HepG2 (cell line): ENCODE measurements around the gene FAM110D. TPM values are rescaled to one million over a fixed set of nuclear protein-coding genes. Genes with fewer than 3 reads are reported as not detected.

Experiments
- ATAC-seq: fragments of 200-7000 bp; cut with Tn5 transposase; 3 replicates; pipeline ENCODE4 v1.9.1; 2020; ENCODE audit warnings: mild to moderate bottlenecking, moderate library complexity
- BruUV-seq: library from RNA; stranded (reverse); fragments of 400-500 nt; replicated peaks from 2 replicates; lab custom pipeline; 2021; lab: Mats Ljungman, UMichigan
- CTCF ChIA-PET: fragments of 300-600 bp; formaldehyde crosslinking; extraction: SDS; loops from one replicate; lab custom pipeline; 2021; ENCODE audit warnings: low total read pairs, inconsistent platforms, low intra/inter-chr PET ratio; lab: Yijun Ruan, JAX
- POLR2A ChIA-PET: fragments of 350-600 bp; sonication (Branson Sonifier 250); formaldehyde crosslinking; loops from one replicate; lab custom pipeline; 2020; ENCODE audit warnings: antibody characterized with exemption, inconsistent platforms; lab: Yijun Ruan, JAX
- DNase-seq: peaks from one replicate; pipeline ENCODE4 v3.0.0-alpha.2; 2015; ENCODE audit warnings: low spot score
- FAIRE-seq: peaks from 3 replicates; lab custom pipeline; 2011; peaks lifted over from hg19 to GRCh38; lab: Jason Lieb, UNC
- H2AFZ ChIP-seq: one replicate; pipeline ENCODE4 v1.6.1; 2011; ENCODE audit warnings: low read length, inconsistent platforms
- H3K27ac ChIP-seq: fragments of 300-600 bp; 3 replicates; pipeline ENCODE4 v1.8.0; 2011; ENCODE audit warnings: mixed run types, mild to moderate bottlenecking, mixed read lengths, low read length, inconsistent platforms; ENCODE audit not compliant: insufficient read depth; ENCODE audit errors: extremely low read length
- H3K27me3 ChIP-seq, 2 experiments: fragments of 200-600 bp in 1 of 2; 2 replicates in 1 of 2; 3 replicates in 1 of 2; pipeline versions ENCODE4 v1.6.0 to v1.8.0; 2011; ENCODE audit warnings: low read length in 2 of 2, mild to moderate bottlenecking in 2 of 2, moderate library complexity in 2 of 2, inconsistent platforms in 1 of 2; ENCODE audit not compliant: insufficient read depth in 2 of 2, control insufficient read depth in 1 of 2
- H3K36me3 ChIP-seq, 2 experiments: fragments of 200-600 bp in 1 of 2; replicated peaks in 1 of 2; 2 replicates in 1 of 2; 3 replicates in 1 of 2; pipeline versions ENCODE4 v1.5.1 to v1.8.0; 2011; ENCODE audit warnings: low read length in 2 of 2, inconsistent platforms in 1 of 2; ENCODE audit not compliant: insufficient read depth in 2 of 2, control insufficient read depth in 1 of 2
- H3K4me1 ChIP-seq: 2 replicates; pipeline ENCODE4 v1.5.1; 2012; ENCODE audit warnings: low read length, inconsistent platforms; ENCODE audit not compliant: insufficient read depth
- H3K4me2 ChIP-seq: 2 replicates; pipeline ENCODE4 v1.6.0; 2011; ENCODE audit warnings: low read depth, low read length, inconsistent platforms
- H3K4me3 ChIP-seq, 3 experiments: fragments of 200-600 bp in 1 of 3; sonication (generic), shearing (Covaris generic) in 1 of 3; replicated peaks in 1 of 3; 2 replicates each; pipeline ENCODE4 v1.5.1; 2011 to 2016; ENCODE audit warnings: low read length in 3 of 3, inconsistent platforms in 2 of 3, low read depth in 2 of 3, mild to moderate bottlenecking in 2 of 3, control low read depth in 1 of 3, mixed read lengths in 1 of 3; ENCODE audit not compliant: insufficient read depth in 1 of 3
- H3K79me2 ChIP-seq: one replicate; pipeline ENCODE4 v1.6.1; 2011; ENCODE audit warnings: low read length, inconsistent platforms; ENCODE audit not compliant: insufficient read depth
- H3K9ac ChIP-seq: 2 replicates; pipeline ENCODE4 v1.6.0; 2011; ENCODE audit warnings: mild to moderate bottlenecking, low read depth, low read length, inconsistent platforms; ENCODE audit not compliant: insufficient read depth
- H3K9me3 ChIP-seq: 2 replicates; pipeline ENCODE4 v1.5.1; 2012; ENCODE audit warnings: mild to moderate bottlenecking, low read length
- H4K20me1 ChIP-seq: 2 replicates; pipeline ENCODE4 v1.6.0; 2011; ENCODE audit warnings: inconsistent platforms, mild to moderate bottlenecking, low read length, moderate library complexity; ENCODE audit not compliant: insufficient read depth
- ARNTL ChIP-seq: sonication (generic); formaldehyde crosslinking; IDR thresholded peaks from 2 replicates; pipeline ENCODE4 v1.4.0; 2020; ENCODE audit warnings: mild to moderate bottlenecking, missing genetic modification reagents
- ELF3 ChIP-seq: IDR thresholded peaks from 2 replicates; pipeline ENCODE4 v1.6.1; 2016; ENCODE audit warnings: missing genetic modification reagents, missing compliant biosample characterization
- ERF ChIP-seq: IDR thresholded peaks from 2 replicates; pipeline ENCODE4 v1.6.1; 2018; ENCODE audit warnings: missing biosample characterization, missing genetic modification reagents
- IRF2 ChIP-seq: IDR thresholded peaks from 2 replicates; pipeline ENCODE4 v1.6.1; 2018; ENCODE audit warnings: missing genetic modification reagents, missing compliant biosample characterization
- MAFF ChIP-seq: IDR thresholded peaks from 2 replicates; pipeline ENCODE4 v1.6.1; 2011; ENCODE audit warnings: low read depth, low read length, improper control_type of control experiment
- MLXIP ChIP-seq: sonication (generic); formaldehyde crosslinking; IDR thresholded peaks from 2 replicates; pipeline ENCODE4 v1.9.0; 2021; ENCODE audit warnings: missing genetic modification reagents, borderline replicate concordance
- PBX3 ChIP-seq: sonication (generic); formaldehyde crosslinking; IDR thresholded peaks from 2 replicates; pipeline ENCODE4 v1.8.1; 2023; ENCODE audit warnings: missing genetic modification reagents, inconsistent platforms, borderline replicate concordance
- PLRG1 ChIP-seq: fragments of 450-650 bp; conservative IDR thresholded peaks from 2 replicates; pipeline ENCODE4 v1.6.1; 2016
- RXRB ChIP-seq: IDR thresholded peaks from 2 replicates; pipeline ENCODE4 v1.6.1; 2016; ENCODE audit warnings: borderline replicate concordance, missing genetic modification reagents, missing compliant biosample characterization
- SALL1 ChIP-seq: sonication (generic); formaldehyde crosslinking; IDR thresholded peaks from 2 replicates; pipeline ENCODE4 v1.8.0; 2022; ENCODE audit warnings: mild to moderate bottlenecking, missing genetic modification reagents
- SP140L ChIP-seq: sonication (generic); formaldehyde crosslinking; IDR thresholded peaks from 2 replicates; pipeline ENCODE4 v1.4.0; 2020; ENCODE audit warnings: missing genetic modification reagents, borderline replicate concordance
- XRCC5 ChIP-seq: fragments of 200-400 bp; formaldehyde crosslinking; optimal IDR thresholded peaks from 2 replicates; pipeline ENCODE3; 2017; ENCODE audit warnings: mild to moderate bottlenecking, low read length
- ZNF24 ChIP-seq: fragments of 450-650 bp; IDR thresholded peaks from 2 replicates; pipeline ENCODE4 v1.6.1; 2017; ENCODE audit warnings: antibody characterized with exemption, mild to moderate bottlenecking
- WGBS: methylation state at CpG from one replicate; pipeline ENCODE4 v1.1.6; 2017; ENCODE audit warnings: low lambda C conversion rate; 5-methylcytosine and 5-hydroxymethylcytosine counted together
- in situ Hi-C: cut with HindIII; loops from 2 replicates; pipeline ENCODE4 v1.10.0; 2017; ENCODE audit warnings: low pct_unique_long_range_greater_than_20kb; ENCODE audit not compliant: extremely low pct_ligation_motif_present
- intact Hi-C: fragments of 100-400 bp; cut with micrococcal nuclease; formaldehyde crosslinking; loops from one replicate; pipeline ENCODE4 v1.10.0; 2022; ENCODE audit not compliant: unreplicated experiment
- polyA plus RNA-seq, 8 experiments: library from polyadenylated mRNA; depleted of rRNA in 3 of 8; stranded (reverse) in 7 of 8; unstranded in 1 of 8; fragments of >200 nt; fragmentation: Illumina TruSeq in 4 of 8; extraction: Trizol in 4 of 8; gene quantifications; 2 replicates each; pipeline versions ENCODE4 v1.2.1 to v1.2.3, GENCODE V29; 2011 to 2016; ENCODE audit warnings: low read depth in 4 of 8, missing spikeins in 1 of 8, mixed read lengths in 1 of 8; ENCODE audit not compliant: insufficient read depth in 1 of 8
- total RNA-seq, 5 experiments: library from RNA; depleted of rRNA; stranded (reverse); fragments of >200 nt; fragmentation: Illumina TruSeq; extraction: Trizol; gene quantifications; 2 replicates each; pipeline ENCODE4 v1.2.3, GENCODE V29; 2016; ENCODE audit warnings: low read depth in 1 of 5
- TF ChIP-seq, protein P1 (sequence below): sonication (generic); formaldehyde crosslinking; conservative IDR thresholded peaks from 2 replicates; pipeline ENCODE4 v1.8.1; 2023; ENCODE audit warnings: missing genetic modification reagents
- TF ChIP-seq, protein P2 (sequence below), 2 experiments: sonication (generic) in 1 of 2; formaldehyde crosslinking in 1 of 2; IDR thresholded peaks; 2 replicates each; pipeline versions ENCODE4 v1.4.0 to v1.6.1; 2018 to 2020; ENCODE audit warnings: missing genetic modification reagents in 2 of 2, borderline replicate concordance in 1 of 2, low read depth in 1 of 2, mild to moderate bottlenecking in 1 of 2, missing biosample characterization in 1 of 2

FAM110D gene
- total and polyA plus RNA-seq, 2 of the 13 experiments (the other 11 are each of a cell fraction or from before 2014, with no cell fraction given): not detected

DNA sequence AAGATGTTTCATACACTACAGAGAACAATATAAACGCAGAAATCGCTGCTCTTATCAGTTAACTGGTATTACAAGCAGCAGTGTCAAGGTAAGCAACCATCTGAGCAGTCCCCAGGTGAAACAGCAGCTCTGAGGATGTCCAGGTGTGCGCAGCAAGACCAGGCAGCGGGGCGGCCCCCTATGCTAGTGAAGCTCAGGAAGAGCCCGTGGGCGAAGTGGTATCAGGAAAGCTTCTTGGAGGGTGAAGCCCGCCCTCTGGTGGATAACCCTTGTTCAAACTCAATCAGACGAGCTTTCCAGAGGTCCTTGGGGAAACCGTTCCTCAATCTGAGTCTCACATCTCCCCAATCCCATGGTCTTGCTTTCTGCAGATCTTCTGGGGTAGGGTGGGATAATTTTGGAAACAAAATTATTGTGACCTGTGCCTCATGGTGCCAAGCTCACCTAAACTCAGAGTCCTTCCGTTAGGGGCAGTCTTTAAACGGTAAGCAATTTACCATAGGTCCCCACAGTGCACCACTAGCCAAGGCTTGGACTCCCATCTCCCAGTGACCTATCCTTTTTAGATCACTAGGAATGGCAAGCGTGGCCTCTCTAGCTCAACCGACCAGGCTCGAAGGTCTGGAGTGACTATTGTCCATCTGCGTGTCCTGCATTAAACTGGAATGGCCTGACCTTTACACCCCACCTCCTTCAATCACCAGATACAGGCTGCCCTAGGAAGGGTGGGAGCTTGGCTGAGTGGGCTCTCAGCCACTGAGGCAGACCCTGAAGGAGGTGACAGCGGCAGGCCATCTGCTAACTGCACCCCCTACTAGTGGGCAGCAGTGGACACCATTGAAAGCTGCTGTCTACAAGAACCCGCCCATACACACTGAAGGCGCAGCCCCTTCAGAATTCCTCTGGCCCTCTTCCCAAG is 13.6 kb upstream of the FAM110D start:
- BruUV-seq: no TSS peak
- ATAC-seq (peak; percentile 94), FAIRE-seq (peak; percentile 85), DNase-seq (peak; percentile 80)
- Histone ChIP-seq H3K27me3 (peaks cover 0 to 7% of the 10 kb centered on the region in 2 experiments; a peak in 4 of 5 replicates), H3K27ac (no peak overlapping the region), H3K4me1 (peaks cover 9% of the 10 kb centered on the region; the same call in 1 of the 2 replicates), H3K36me3 (no peaks in the 10 kb centered on the region), H3K4me2 (no peak overlapping the region), H3K9ac (no peak overlapping the region), H3K4me3 (no peak overlapping the region), H4K20me1 (no peaks in the 10 kb centered on the region), H3K9me3 (no peaks in the 10 kb centered on the region), H3K79me2 (no peaks in the 10 kb centered on the region), H2AFZ (no peak overlapping the region)
- WGBS: 2% methylated on average over 12 of the region's 19 CpGs
- CTCF ChIA-PET: interaction anchor here (2.1 to 4.3 kb wide), 2 partner anchors 40 to 109 kb away, joined by 11 to 66 read pairs; no protein-coding TSS in a partner anchor
- in situ Hi-C loops (no loop called here), intact Hi-C loops (loop anchor here (1.0 kb wide), 2 partner anchors 40 to 110 kb away; no protein-coding TSS in a partner anchor)
- POLR2A ChIA-PET: interaction anchor here (0.7 to 1.2 kb wide), 5 partner anchors 33 to 110 kb away, joined by 3 to 7 read pairs (median 3); partner anchors contain the start of genes CEP85 and PDIK1L
- 0 out of 2 replicates have a peak, but pooled peaks have one; percentile 20 for TF ChIP-seq ERF
- peak; percentile 50; the same call in 1 of the 2 replicates for TF ChIP-seq ELF3
- peak; percentile 18; the same call in 1 of the 2 replicates for TF ChIP-seq SALL1
- no peak for TF ChIP-seq PBX3 (CRISPR knock-in tag)
- TF ChIP-seq, protein P1, sequence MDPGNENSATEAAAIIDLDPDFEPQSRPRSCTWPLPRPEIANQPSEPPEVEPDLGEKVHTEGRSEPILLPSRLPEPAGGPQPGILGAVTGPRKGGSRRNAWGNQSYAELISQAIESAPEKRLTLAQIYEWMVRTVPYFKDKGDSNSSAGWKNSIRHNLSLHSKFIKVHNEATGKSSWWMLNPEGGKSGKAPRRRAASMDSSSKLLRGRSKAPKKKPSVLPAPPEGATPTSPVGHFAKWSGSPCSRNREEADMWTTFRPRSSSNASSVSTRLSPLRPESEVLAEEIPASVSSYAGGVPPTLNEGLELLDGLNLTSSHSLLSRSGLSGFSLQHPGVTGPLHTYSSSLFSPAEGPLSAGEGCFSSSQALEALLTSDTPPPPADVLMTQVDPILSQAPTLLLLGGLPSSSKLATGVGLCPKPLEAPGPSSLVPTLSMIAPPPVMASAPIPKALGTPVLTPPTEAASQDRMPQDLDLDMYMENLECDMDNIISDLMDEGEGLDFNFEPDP (CRISPR knock-in tag): no peak
- no peak for TF ChIP-seq PLRG1
- no peak for TF ChIP-seq MAFF
- 0 out of 2 replicates have a peak, but pooled peaks have one; percentile 16 for TF ChIP-seq RXRB (CRISPR knock-in tag)
- peak; percentile 52 for TF ChIP-seq XRCC5
- TF ChIP-seq ZNF24: no peak
- no peak for TF ChIP-seq MLXIP (CRISPR knock-in tag)
- TF ChIP-seq ARNTL: no peak
- TF ChIP-seq, protein P2, sequence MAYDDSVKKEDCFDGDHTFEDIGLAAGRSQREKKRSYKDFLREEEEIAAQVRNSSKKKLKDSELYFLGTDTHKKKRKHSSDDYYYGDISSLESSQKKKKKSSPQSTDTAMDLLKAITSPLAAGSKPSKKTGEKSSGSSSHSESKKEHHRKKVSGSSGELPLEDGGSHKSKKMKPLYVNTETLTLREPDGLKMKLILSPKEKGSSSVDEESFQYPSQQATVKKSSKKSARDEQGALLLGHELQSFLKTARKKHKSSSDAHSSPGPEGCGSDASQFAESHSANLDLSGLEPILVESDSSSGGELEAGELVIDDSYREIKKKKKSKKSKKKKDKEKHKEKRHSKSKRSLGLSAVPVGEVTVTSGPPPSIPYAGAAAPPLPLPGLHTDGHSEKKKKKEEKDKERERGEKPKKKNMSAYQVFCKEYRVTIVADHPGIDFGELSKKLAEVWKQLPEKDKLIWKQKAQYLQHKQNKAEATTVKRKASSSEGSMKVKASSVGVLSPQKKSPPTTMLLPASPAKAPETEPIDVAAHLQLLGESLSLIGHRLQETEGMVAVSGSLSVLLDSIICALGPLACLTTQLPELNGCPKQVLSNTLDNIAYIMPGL (CRISPR knock-in tag; IDR thresholded peaks at IDR 0.05; ENCODE audit: borderline replicate concordance in 1 of 2, low read depth in 1 of 2): 0 out of 4 replicates have a peak, but pooled peaks of 1 of the 2 experiments have one; percentile 50
- 0 out of 2 replicates have a peak, but pooled peaks have one; percentile 26 for TF ChIP-seq IRF2
- 0 out of 2 replicates have a peak, but pooled peaks have one; percentile 42 for TF ChIP-seq SP140L (CRISPR knock-in tag)
